Mammary microvascular endothelial cell (primary cell): ENCODE data around the gene WFDC10A. TPM values are rescaled to one million over a fixed set of nuclear protein-coding genes. Genes with fewer than 3 reads are reported as not detected.

Source experiments
- total RNA-seq: library from RNA; depleted of rRNA; stranded (reverse); fragments of >200 nt; gene quantifications from 2 replicates; pipeline ENCODE4 v1.2.3, GENCODE V29; 2015

WFDC10A gene
- not detected in 2 replicates for total RNA-seq

DNA sequence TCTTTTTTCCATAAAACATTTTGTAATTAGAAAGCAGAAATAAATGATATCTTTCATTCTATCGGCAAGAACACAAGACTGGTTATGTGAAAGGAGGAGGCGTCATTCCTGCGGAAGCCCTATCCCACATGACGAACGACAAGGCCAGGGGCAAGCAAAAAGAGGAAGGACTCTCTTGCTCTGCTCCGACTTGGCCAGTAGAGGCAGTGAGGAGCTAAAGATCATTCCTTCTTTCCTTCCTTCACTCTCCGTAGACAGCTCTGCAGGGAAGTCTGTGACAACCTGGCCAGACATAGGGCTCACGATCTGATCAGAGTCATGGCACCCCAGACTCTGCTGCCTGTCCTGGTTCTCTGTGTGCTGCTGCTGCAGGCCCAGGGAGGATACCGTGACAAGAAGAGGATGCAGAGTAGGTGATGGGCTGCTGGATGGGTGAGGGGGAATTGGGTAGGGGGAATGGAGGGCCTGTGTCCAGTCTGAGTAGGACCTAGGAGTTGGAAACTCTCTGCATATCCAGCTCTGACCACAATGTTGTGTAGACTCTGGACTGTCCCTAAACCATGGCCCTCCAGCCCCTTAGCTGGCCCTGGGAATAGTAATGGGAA is at the start of gene WFDC10A:
Gene WFDC10A (plus strand): TSS at position 244 of the 605 bp plus-strand sequence. CDS start 75 bp downstream, at position 319.

DNA sequence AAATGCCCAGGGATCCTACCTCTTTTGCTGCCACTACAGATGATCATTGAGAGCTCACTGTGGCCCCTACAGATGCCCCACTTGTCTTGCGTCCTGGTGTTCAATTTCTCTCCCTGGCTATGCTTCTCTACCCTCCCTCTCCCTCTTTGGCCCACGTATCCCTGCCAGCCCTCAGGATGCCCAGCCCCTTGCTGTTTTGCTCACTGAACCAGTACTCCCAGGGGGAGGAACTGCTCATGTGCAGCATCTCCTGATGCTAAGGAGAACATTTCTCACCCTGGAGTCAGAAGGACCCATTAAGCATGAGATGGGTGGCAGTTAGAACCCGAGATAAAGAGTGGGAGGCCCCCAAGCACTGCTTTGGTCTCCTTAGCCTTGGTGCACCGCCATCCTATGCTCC is 1.6 kb downstream of the WFDC10A start, which contains the start of gene WFDC9:
Gene WFDC9 (minus strand): TSS at position 101 of the 400 bp plus-strand sequence. CDS start 21,103 bp downstream, outside the sequence.

GRCh38 chr20:45670139-45670538 is 40.6 kb downstream of the WFDC10A start, which contains the start of gene WFDC11:
WFDC11 (minus strand) TSS chr20:45670239; CDS start chr20:45650600, 19,639 bp downstream.

Other genes with a start within 250 kb of the WFDC10A start
- gene DBNDD2, start 221.4 kb upstream of the WFDC10A start, total RNA-seq, result 5.5 and 9.7 TPM in 2 replicates
- gene PIGT, start 213.6 kb upstream of the WFDC10A start, total RNA-seq, result 75.6 and 77.7 TPM in 2 replicates
- gene WFDC2, start 160.0 kb upstream of the WFDC10A start, total RNA-seq, result not detected in 2 replicates
- gene SPINT3, start 114.1 kb upstream of the WFDC10A start, total RNA-seq, result not detected in 2 replicates
- gene WFDC6, start 90.3 kb upstream of the WFDC10A start, total RNA-seq, result not detected in 2 replicates
- gene EPPIN, start 82.3 kb upstream of the WFDC10A start, total RNA-seq, result not detected in 2 replicates
- not detected in 2 replicates for gene WFDC8, start 50.5 kb upstream of the WFDC10A start, total RNA-seq
- not detected in 2 replicates for gene WFDC9, start 1.5 kb downstream of the WFDC10A start, total RNA-seq
- gene WFDC11, start 40.5 kb downstream of the WFDC10A start, total RNA-seq, result not detected in 2 replicates
- not detected in 2 replicates for gene WFDC13, start 72.3 kb downstream of the WFDC10A start, total RNA-seq
- gene WFDC10B, start 75.3 kb downstream of the WFDC10A start, total RNA-seq, result not detected in 2 replicates
- not detected in 2 replicates for gene SPINT4, start 92.6 kb downstream of the WFDC10A start, total RNA-seq
- 3.7 TPM in 1 of 2 replicates, not detected in the other for gene WFDC3, start 162.1 kb downstream of the WFDC10A start, total RNA-seq
- gene DNTTIP1, start 162.2 kb downstream of the WFDC10A start, total RNA-seq, result 30.2 and 32.6 TPM in 2 replicates
- 108 and 126 TPM in 2 replicates for gene UBE2C, start 182.9 kb downstream of the WFDC10A start, total RNA-seq
- not detected in 2 replicates for gene TNNC2, start 197.6 kb downstream of the WFDC10A start, total RNA-seq
- 11.6 and 27.0 TPM in 2 replicates for gene SNX21, start 204.1 kb downstream of the WFDC10A start, total RNA-seq
- gene ACOT8, start 227.7 kb downstream of the WFDC10A start, total RNA-seq, result 37.2 and 57.0 TPM in 2 replicates
- gene ZSWIM3, start 227.9 kb downstream of the WFDC10A start, total RNA-seq, result 3.3 and 4.1 TPM in 2 replicates